ENCODE data around the gene JUNB. TPM values are rescaled to one million over a fixed set of nuclear protein-coding genes. Genes with fewer than 3 reads are reported as not detected.
"Not testable (repeated sequence)": the region's sequence is repeated elsewhere in the genome, so short reads cannot be mapped to it uniquely, and the experiment has no call there.

JUNB gene
- polyA plus RNA-seq, 1 of the 3 experiments (the other 2 are of a cell fraction) = 224 TPM

GRCh38 chr19:12797607-12798006 lies 6.3 kb downstream of the JUNB start:
- H2AFZ ChIP-seq (ENCODE audit: low read depth); H4K20me1 ChIP-seq (ENCODE audit: insufficient read depth); H3K9ac ChIP-seq; H3K9me3 ChIP-seq; H3K9me2 ChIP-seq; H3K36me3 ChIP-seq (replicated peaks in 1 of 2; ENCODE audit: control insufficient read depth in 1 of 2, insufficient read depth in 2 of 2, low read length in 1 of 2); POLR2A ChIA-PET; H3K27ac ChIP-seq (ENCODE audit: low read depth in 2 of 2, low read length in 1 of 2); H3K27me3 ChIP-seq (ENCODE audit: insufficient read depth); DNase-seq; H3K4me2 ChIP-seq; H3K4me3 ChIP-seq (ENCODE audit: low read depth in 2 of 2, low read length in 1 of 2): not testable (repeated sequence)
- H3K79me2 ChIP-seq (ENCODE audit: insufficient read depth) = peaks cover 17% of the 10 kb centered on the region
- CTCF ChIA-PET = interaction anchor here (2.2 to 17.1 kb wide), 4 partner anchors 20 to 49 kb away, joined by 4 to 447 read pairs (median 181); partner anchors contain the start of gene HOOK2
- H3F3A ChIP-seq (replicated peaks; ENCODE audit: insufficient read depth) = peaks cover 33% of the 10 kb centered on the region
- WGBS (ENCODE audit: low lambda C conversion rate) = 95% methylated on average over 7 of the region's 7 CpGs
- peaks cover 9 to 29% of the 10 kb centered on the region in 2 experiments; a peak in 1 of 4 replicates for H3K4me1 ChIP-seq (ENCODE audit: control insufficient read depth in 1 of 2, insufficient read depth in 2 of 2, low read depth in 1 of 2, low read length in 1 of 2)

GRCh38 chr19:12799742-12800465 lies 8.6 kb downstream of the JUNB start:
- POLR2A ChIA-PET = interaction anchor here (1.4 to 2.6 kb wide), 2 partner anchors 8 to 22 kb away, joined by 5 to 20 read pairs; partner anchors contain the start of gene JUNB
- Histone ChIP-seq H3K36me3 (replicated peaks in 1 of 2; ENCODE audit: control insufficient read depth in 1 of 2, insufficient read depth in 2 of 2, low read length in 1 of 2) (peaks cover 4 to 8% of the 10 kb centered on the region in 2 experiments), H3K79me2 (ENCODE audit: insufficient read depth) (peaks cover 10% of the 10 kb centered on the region), H3K9me2 (no peaks in the 10 kb centered on the region), H3K27me3 (ENCODE audit: insufficient read depth) (no peaks in the 10 kb centered on the region), H3F3A (replicated peaks; ENCODE audit: insufficient read depth) (peaks cover 17% of the 10 kb centered on the region), H3K27ac (ENCODE audit: low read depth in 2 of 2, low read length in 1 of 2) (no peak overlapping the region), H3K4me2 (no peak overlapping the region), H4K20me1 (ENCODE audit: insufficient read depth) (no peaks in the 10 kb centered on the region), H3K4me3 (ENCODE audit: low read depth in 2 of 2, low read length in 1 of 2) (no peak overlapping the region), H3K4me1 (ENCODE audit: control insufficient read depth in 1 of 2, insufficient read depth in 2 of 2, low read depth in 1 of 2, low read length in 1 of 2) (peaks cover 9 to 23% of the 10 kb centered on the region in 2 experiments; a peak in 1 of 4 replicates), H3K9ac (no peak overlapping the region), H2AFZ (ENCODE audit: low read depth) (no peak overlapping the region), H3K9me3 (no peaks in the 10 kb centered on the region)
- CTCF ChIA-PET = interaction anchor here (0.6 to 17.1 kb wide), 7 partner anchors 22 to 82 kb away, joined by 3 to 447 read pairs (median 4); partner anchors contain the start of genes DNASE2 and HOOK2
- 99% methylated on average over 9 of the region's 18 CpGs for WGBS (ENCODE audit: low lambda C conversion rate)
- TF ChIP-seq TCF12 (IDR thresholded peaks at IDR 0.05) (no peak), EP300 (IDR thresholded peaks at IDR 0.05; ENCODE audit: borderline replicate concordance in 1 of 2, low read depth in 1 of 2, low read length in 1 of 2) (no peak), USF1 (IDR thresholded peaks at IDR 0.05; ENCODE audit: borderline replicate concordance, low read depth) (no peak), IRF3 (IDR thresholded peaks at IDR 0.05; ENCODE audit: low read depth, low read length) (no peak), TEAD4 (IDR thresholded peaks at IDR 0.05; ENCODE audit: borderline replicate concordance, insufficient read depth) (no peak), YY1 (IDR thresholded peaks at IDR 0.05; ENCODE audit: low read depth) (no peak), RXRA (IDR thresholded peaks at IDR 0.05; ENCODE audit: borderline replicate concordance, low read depth) (no peak), FOXJ3 (CRISPR knock-in tag; IDR thresholded peaks at IDR 0.05) (no peak), ZBTB33 (IDR thresholded peaks at IDR 0.05; ENCODE audit: borderline replicate concordance, low read depth) (no peak), FOSL2 (IDR thresholded peaks at IDR 0.05; ENCODE audit: borderline replicate concordance, low read depth) (no peak), MAX (IDR thresholded peaks at IDR 0.05; ENCODE audit: low read depth) (no peak), RAD21 (IDR thresholded peaks at IDR 0.05; ENCODE audit: low read length) (no peak), NRF1 (IDR thresholded peaks at IDR 0.05; ENCODE audit: low read depth, low read length) (no peak)
- no peak for DNase-seq

Measured in SK-N-SH (cell line).